ENCODE results near the gene PDLIM5.
"Not testable (repeated sequence)": the region's sequence is repeated elsewhere in the genome, so short reads cannot be mapped to it uniquely, and the experiment has no call there.

PDLIM5 gene

DNA sequence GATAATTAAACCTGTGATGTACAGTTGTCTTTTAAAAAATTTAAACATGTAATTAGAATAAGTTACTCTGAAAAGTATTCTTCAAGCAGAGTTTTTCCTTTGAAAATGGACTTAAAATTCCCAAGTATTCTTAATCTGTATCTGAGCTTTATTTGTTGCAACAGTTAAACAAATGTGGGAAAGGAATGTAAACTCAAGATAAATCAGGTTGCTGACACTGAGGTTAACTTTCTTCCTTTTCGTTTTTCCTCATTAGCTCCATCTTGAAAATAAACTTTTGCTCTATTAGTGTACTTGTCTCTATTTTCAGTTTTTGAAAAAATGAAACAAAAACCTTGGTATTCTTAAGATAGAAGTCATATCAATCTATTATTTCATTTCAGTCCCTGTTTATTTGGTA is 161.5 kb downstream of the PDLIM5 start:
- DNase-seq: no peak

DNA sequence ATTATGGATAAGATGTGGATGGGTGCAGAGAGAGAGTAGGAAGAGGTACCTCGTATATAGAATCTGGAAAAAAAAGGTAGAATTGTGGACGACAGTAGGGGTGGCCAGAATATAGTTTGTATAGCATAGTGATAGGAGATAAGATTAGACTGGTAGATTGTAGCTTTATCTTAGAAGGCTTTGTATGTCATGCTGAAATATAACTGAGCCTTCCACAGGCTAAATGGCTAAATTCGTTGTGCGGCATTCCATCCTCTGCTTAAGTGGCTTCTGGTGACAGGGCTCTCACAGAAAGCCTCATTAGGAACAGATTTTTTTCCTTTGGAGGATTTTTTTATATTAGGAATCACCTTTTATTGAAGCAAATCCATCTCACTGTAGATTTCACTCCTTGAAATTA is 163.7 kb downstream of the PDLIM5 start:
- no peak for DNase-seq

DNA sequence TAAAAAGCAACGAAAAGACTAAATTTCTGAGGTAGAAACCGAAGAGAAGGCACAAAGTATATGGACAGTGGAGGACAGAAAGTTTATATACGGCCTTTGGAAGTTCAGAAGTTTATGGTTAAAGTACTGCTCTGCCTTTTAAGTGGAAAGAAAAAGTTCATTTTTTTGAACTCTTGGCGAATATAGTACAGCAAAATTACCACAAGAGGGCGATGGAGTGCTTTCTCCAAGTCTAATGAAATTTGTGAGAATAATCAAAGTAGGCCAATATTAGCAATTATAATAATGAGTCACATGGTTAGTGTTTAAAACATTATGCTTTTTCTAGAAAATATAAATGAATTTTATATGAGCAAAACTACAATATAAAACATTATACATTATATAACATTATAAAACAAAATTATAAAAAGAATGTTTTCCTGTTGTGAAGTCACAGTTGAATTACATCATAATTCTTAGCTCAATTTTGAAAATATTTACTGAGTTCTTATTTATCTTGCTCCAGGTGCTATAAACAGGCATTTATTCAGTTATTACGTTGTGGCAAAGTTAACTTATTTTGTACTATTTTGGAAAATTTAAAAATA is 169.8 kb downstream of the PDLIM5 start:
- DNase-seq: no peak

DNA sequence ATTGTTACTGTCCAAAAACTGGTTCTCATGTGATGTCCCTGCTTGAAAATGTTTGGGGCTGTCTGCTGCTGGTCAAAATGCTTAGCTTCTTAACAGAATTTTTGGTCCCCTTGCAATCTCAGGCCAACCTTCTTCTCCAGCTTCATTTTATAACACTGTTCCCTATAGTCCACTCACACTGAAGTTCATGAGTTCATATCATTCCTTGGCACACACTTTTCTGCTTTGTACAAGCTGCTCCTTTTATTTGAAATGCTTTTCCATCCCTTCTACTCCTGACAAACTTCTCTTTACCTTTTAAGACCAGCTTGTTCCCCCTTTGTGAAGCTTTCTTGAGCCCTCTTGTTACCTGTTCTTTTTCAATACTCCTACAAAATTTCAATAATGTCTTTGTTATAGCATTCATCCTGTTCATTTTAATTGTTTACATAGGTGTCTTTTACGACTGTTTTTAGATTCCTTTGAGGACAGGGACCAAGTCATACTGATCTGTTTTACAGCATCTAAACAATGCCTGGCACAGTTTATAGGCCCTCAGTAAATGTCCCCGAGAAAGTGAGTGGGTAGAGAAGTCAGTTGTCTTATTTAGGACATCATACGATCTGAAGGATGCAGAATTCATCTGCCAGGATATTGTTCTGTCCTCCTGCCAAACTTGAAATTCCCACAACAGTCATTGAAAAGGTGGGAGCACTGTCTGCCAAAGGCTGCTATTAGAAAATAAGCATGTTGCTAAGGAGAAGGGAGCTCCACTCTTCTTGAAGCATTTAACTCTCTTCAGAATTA is 171.6 kb downstream of the PDLIM5 start:
- DNase-seq: no peak

DNA sequence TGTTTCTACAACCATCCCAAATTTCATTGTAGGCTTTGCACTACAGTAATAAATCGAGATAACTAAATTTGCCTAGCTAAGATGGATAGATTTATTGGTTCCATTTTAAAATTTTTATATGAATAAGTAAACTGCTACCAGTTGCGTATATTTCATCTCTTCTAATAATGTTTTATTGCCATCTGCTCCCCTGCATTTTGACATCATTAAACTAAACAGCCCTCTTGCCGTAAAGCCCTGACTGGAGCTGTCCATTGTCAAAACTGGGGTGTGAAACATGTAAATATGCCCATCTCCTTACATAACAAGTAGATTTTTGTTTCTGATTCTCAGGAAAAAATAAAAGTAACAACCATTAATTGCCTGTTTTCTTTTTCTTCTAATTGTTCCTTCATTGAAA is 175.2 kb downstream of the PDLIM5 start:
- DNase-seq: no peak

DNA sequence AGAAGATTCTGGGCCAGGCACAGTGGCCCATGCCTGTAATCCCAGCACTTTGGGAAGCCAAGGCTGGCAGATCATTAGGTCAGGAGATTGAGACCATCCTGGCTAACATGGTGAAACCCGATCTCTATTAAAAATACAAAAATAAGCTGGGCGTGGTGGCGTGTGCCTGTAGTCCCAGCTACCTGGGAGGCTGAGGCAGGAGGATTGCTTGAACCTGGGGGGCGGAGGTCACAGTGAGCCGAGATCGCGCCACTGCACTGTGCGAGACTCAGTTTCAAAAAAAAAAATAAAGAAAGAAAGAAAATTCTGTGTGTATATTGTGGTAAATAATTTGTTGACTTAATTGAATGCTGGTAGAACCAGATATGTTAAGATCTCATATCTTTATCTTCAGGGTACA is 177.3 kb downstream of the PDLIM5 start:
- not testable (repeated sequence) for DNase-seq

DNA sequence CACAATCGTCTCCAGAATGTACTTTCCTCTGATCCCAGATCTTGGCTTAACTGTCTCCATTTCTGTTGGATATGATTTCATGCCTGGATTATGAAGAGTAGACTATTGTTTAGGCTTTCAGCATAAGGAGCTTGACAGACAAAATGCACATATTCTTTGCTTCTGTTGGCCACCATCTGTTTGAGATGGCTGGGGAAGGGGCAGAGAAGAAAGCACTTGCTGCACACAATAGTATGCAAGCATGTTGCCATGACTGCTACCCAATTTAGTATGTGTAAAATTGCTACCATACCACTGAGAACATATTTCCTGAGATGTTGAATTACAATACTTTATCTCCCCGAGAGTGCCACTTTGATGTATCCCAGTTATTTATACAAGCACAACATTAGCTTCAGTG is 178.1 kb downstream of the PDLIM5 start:
- no peak for DNase-seq

DNA sequence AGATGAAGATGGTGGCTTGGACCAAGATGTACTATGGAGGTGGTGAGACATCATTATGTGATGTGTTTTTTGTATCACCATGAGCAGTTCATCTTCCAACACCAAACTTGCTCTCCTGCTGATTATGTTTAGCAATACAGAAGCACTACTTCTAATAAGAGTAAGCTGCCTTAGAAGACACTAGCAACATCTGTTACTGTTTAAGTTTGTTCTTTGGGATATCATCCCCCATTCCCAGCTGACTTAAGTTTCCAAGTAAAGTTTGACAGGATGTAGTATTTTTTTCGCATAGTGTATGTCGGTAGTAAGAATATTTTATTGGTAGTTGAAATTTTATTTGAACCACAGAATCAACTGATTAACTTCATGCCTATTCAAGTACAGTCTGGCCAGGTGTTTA is 182.5 kb downstream of the PDLIM5 start:
- no peak for DNase-seq

DNA sequence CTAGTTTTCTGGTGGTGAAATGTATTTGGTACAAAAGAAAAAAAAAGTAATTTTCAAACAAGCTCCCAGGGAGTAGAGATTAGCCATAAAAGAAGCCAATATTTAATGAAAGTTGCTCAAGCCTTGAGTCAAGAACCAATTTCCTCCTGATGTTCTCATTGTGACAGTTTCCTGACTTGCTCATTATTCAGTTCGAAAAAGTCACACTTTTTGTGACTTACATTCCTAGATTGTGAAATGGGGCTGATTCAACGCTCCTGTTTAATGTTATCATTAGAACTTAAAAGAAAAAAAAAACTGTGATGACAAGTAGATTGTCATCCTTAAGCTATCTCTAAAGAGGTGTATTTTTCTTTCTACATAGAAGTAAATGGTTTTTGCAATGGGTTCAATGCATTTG is 183.4 kb downstream of the PDLIM5 start:
- DNase-seq: no peak

DNA sequence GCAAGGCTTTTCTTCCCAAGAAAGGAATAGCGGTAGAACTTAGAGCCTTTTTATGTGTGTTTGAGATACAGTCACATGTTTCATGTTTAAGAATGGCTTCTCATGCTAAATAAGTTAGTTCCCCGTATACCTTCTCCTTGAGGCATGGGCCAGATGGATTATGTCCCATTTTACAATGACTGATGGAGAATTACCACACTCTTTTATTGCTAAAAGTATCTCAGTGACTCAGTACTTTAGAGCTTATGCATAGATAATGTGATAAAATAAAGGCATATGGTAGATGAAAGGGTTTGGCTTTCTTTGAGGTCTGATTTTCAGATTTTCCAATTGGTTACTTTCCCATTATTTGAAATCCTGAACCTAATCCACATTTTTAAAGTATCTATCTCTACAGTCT is 184.3 kb downstream of the PDLIM5 start:
- no peak for DNase-seq

DNA sequence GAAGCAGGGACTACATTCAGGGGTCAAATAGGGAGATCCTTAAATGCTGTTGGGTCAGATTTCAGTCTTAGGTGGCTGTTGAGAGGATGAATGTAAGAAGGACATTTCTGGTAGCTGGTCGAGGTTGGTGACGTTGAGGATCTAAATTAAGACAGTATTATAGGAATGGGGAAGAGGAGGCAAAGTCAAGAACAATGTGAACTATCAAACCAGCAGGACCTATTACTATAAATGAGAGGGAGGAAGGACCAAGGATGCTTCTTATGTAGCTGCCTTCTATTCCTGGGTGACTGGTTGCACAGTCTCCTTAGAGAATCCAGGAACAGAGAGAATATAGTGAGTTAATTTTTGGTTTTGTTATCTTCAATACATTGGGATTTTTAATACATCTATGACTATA is 187.6 kb downstream of the PDLIM5 start:
- no peak for DNase-seq

DNA sequence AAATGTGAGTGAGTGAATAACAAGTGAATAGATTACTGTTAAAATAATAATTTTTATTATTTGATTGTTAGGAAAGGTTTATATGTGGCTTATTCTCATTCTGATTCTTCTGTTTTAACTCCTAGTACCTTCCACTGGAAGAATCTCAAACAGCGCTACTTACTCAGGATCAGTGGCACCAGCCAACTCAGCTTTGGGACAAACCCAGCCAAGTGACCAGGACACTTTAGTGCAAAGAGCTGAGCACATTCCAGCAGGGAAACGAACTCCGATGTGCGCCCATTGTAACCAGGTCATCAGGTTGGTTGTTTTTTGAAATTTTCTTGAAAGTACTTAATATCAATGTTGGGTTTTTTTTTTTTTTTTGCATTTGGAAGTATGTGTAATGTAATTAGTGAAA is 188.4 kb downstream of the PDLIM5 start:
- no peak for DNase-seq

DNA sequence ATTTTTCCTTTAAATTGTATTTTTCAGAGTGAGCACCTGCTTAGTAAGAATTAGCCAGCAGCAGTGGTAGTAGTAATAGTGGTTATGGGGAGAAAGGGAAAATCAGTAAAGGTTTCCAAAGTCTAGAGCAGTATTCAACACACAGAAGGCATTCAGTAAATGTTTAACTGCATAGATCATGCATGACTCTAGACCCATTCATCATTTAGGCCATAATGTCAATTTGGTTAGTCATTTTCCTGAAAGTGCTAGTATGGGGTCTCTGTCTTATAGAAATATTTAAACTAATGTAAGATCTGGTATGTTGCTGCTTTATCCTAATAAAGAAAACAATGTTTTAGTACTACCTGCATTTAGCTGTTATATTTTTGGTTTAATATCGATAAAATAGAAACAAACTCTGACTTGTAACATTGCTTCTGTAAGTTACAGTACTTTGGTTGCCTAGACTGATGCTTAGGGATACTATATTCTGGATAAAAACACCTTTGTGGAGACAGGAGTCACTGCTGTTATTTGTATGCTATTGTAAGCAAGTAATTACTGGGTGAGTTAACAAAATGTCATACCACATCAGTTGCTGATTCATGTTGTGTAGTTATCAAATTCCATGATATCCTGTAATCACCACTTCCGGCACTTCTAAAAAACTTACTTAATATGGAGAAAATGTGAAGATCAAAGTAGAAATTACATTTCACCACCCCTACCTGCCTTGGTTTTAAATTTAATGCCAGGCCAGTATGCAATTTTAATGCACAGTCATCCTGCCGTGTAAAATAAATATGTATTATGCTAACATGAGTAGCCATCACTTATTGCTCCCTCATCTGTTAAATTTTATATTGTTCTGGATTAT is 190.2 kb downstream of the PDLIM5 start:
- DNase-seq: no peak

DNA sequence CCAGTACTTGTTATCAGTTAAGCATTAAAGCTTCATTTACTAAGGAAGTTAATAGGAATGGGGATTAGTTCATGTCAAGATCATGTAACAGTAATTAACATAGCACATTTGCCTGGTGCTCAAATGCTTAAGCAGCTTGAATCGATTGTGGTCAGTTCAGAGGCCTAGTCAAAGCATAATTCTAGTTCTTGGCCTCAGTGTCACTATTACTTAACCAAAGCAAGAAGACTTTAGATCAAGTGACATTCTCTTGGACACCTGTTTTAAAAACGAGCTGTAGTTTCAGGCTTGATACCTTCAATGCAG is 190.8 kb downstream of the PDLIM5 start:
- DNase-seq: no peak

DNA sequence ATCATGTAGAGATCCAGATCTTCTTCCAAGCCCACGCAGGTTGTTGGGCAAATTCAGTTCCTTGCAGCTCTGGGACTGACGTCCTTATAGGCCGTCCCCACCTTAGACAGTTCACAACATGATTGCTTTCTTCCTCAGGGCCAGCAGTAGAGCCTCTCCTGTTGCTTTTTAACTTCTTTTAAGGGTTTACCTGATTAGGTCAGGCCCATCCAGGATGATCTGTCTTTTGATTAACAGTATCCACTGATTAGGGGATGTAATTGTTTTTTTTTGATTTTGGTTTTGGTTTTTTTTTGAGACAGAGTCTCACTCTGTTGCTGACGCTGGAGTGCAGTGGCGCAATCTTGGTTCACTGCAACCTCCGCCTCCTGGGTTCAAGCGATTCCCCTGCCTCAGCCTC is 197.0 kb downstream of the PDLIM5 start:
- no peak for DNase-seq

DNA sequence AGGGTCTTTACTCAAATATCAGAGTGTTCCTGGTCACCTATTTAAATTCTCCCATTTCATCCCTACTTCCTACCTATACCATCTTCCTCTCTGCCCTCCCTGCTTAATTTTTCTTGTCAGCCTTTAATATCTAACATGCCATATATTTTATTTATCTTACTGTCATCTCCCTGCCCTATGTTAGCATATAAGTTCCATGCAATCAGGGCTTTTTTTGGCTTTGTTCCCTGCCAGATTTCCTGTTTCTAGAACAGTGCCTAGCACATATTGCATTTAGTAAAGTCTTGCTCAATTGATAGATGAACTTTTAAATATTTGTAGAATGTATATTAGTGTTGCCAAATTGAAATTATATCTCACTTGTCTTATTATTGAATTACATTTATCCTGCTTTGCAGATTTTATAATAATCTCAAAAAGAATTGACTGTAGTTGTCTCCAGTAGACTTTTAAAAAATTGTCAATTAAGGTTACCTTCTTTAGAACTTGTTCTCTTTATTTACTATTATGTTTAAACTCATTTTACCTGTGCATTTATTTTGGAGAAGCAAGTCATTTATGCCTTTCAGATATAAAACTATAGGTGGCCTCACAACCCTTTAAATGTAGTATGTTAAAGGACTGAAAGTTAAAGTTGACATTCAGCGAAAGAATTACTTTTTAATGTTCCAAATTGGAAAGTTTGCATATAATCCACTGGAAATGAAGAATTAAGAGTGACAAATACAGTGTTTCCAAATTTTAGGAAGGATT is 197.8 kb downstream of the PDLIM5 start:
- DNase-seq: no peak

DNA sequence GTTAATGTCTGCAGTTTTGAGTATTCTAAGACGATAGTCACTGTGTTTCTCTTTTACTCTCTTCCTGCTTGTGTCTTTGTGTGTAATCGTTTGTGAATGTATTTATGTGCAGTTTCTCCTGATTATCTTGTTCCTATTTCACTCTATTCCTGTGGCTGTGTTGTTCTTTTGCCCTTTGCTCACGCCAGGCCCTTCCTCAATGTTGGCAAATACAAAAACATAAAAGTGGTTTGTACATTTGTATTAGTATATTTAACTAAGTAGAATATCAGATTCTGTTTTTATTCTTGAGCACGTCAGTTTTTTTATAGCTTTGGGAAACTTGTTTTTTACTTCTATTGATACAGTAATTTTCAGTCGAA is 198.4 kb downstream of the PDLIM5 start:
- DNase-seq: no peak

DNA sequence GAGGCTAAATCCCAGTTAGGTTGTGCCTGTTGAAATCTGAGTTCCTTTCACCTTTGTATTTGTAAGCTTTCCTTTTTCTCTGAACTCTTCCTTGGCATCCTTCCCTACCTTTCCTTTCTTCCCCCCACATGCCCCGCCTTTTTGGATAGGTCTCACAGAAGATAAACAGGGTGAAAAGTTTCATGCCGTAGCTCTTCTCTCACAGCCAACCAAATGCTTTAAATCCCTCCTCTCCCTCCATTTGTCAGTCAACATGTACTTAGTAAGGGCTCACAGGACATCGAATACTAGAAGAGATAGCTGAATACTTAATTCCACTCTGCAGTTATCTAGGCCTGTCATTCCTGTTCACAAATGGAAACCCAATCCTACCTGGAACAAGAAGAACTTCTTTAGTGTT is 198.9 kb downstream of the PDLIM5 start:
- no peak for DNase-seq

DNA sequence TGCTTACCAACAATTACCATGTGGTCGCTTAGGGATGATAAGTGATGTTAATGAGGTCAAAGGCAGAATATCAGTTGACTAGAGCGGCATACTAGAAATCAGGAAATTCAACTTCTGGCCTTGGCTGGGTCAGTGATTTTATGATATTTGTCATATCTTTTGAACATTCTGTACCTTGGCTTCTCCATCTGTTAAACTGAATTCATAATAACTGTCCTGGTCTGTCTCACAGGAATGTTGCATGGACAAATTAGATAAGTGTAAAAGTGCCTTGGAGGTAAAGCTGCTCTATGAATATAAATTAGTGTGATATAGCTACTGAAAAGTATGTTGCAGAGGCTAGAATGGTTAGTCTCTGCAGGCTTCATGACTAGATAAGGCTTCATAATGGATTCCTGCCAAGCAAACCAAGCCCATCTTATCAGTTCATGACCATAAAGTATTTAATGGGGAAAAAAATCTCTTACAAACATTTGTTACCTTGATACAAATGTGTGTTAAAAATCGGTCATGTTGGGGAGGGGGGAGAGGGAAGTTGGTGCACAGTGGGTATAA is 201.4 kb downstream of the PDLIM5 start:
- no peak for DNase-seq

DNA sequence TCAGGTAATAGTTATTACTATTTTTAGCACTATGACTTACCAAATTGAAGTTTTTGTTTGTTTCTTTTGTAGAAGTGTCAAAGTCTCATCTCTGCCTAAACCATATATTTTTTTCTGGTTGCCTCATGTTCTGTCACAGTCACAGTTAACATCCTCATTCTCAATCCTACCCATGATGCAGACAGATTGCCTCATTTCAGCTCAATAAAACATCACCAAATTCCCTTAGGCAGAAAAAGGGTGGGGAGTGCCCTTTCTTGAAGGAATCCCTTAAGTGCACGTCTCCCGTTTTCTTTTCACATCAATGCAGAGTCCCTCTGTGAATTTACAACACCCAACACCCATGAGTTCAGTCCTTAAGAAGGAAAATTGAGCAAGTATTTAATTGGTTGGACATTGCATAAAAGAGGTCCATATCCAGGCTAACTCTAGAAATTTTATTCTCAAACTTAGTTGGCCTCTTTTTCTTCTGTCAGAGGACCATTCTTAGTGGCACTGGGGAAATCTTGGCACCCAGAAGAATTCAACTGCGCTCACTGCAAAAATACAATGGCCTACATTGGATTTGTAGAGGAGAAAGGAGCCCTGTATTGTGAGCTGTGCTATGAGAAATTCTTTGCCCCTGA is 202.4 kb downstream of the PDLIM5 start:
- DNase-seq: no peak

DNA sequence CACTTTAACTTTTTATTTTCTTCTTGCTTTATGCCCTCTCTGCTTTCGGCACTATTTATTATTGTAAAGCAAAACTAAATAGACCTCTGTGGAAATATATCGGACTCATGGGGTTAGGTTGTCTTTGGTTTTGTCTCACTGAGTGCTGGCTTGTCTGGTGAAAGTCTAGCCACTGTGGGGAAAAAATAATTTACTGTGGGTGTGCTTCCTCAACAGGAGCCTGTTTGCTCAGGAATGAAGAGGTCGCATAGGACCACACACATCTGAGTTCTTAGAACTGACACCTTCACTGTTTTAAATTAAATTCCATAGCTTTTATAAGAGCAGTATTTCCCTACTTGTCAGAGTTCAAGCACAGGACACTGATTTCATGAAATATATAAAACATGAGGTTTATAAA is 203.0 kb downstream of the PDLIM5 start:
- DNase-seq: no peak

DNA sequence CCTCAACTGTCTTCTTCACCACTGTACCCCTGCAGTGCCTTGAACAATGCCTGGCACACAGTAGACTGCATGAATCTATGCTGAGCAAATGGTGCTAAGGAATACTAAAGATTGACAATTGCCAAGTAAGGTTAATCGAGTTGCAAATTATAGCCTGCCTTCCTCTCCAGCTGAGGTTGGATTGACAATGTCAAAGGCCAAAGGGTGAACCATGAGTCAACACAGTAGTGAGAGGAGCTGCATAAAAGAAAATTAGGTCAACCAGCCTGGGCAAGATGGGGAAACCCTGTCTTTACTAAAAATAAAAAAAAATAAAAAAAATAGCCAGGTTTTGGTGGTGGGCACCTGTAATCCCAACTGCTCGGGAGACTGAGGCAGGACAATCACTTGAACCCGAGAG is 208.9 kb downstream of the PDLIM5 start:
- DNase-seq: no peak

DNA sequence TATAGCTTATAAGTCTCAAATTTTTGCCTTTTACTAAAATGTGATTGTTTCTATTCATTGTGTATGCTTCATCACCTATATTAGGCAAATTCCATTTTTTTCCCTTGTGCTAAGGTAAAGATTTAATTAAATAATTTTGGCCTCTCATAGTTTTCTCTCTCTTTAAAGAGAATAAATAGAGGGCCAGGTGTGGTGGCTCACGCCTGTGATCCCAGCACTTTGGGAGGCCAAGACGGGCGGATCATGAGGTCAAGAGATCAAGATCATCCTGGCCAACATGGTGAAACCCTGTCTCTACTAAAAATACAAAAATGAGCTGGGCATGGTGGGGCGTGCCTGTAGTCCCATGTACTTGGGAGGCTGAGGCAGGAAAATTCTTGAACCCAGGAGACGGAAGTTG is 213.3 kb downstream of the PDLIM5 start:
- not testable (repeated sequence) for DNase-seq
